Endothelial cell of umbilical vein (primary cell): Measurements from ENCODE around the gene ADGRG1. TPM values are rescaled to one million over a fixed set of nuclear protein-coding genes. Genes with fewer than 3 reads are reported as not detected.

Experiments
- BruUV-seq: library from RNA; stranded (reverse); fragments of 400-500 nt; replicated peaks from 2 replicates; lab custom pipeline; 2021; lab: Mats Ljungman, UMichigan
- CTCF ChIA-PET: fragments of 300-600, 350-600 bp; sonication (Branson Sonifier 250); formaldehyde crosslinking; loops from one replicate; lab custom pipeline; 2021; ENCODE audit warnings: antibody characterized with exemption, inconsistent platforms; lab: Charles Lee
- POLR2A ChIA-PET: fragments of 300-600, 350-600 bp; sonication (Branson Sonifier 250); formaldehyde crosslinking; loops from one replicate; lab custom pipeline; 2021; ENCODE audit warnings: antibody characterized with exemption, inconsistent platforms; lab: Charles Lee
- DNase-seq: peaks from one replicate; pipeline ENCODE4 v3.0.0-alpha.2; 2011; ENCODE audit warnings: low read depth, low spot score
- FAIRE-seq: peaks from 2 replicates; lab custom pipeline; 2011; peaks lifted over from hg19 to GRCh38; lab: Jason Lieb, UNC
- H2AFZ ChIP-seq: 2 replicates; pipeline ENCODE4 v1.6.0; 2012; ENCODE audit warnings: low read depth, low read length, control low read depth, inconsistent platforms
- H3K27ac ChIP-seq: 2 replicates; pipeline ENCODE4 v1.5.1; 2011; ENCODE audit warnings: low read depth, mild to moderate bottlenecking, control low read depth, low read length, moderate library complexity; ENCODE audit not compliant: insufficient read depth
- H3K27me3 ChIP-seq, 2 experiments: 2 replicates each; pipeline versions ENCODE4 v1.6.0 to v1.6.1; 2011; ENCODE audit warnings: low read length in 2 of 2, mixed read lengths in 1 of 2; ENCODE audit not compliant: control insufficient read depth in 2 of 2, insufficient read depth in 2 of 2
- H3K36me3 ChIP-seq, 2 experiments: 2 replicates in 1 of 2; 3 replicates in 1 of 2; pipeline ENCODE4 v1.5.1; 2011; ENCODE audit warnings: low read length in 2 of 2, mild to moderate bottlenecking in 1 of 2, moderate library complexity in 1 of 2; ENCODE audit not compliant: control insufficient read depth in 2 of 2, insufficient read depth in 2 of 2; ENCODE audit errors: extremely low read depth in 1 of 2
- H3K4me1 ChIP-seq: 3 replicates; pipeline ENCODE4 v1.5.1; 2011; ENCODE audit warnings: mild to moderate bottlenecking, low read length; ENCODE audit not compliant: control insufficient read depth, insufficient read depth; ENCODE audit errors: extremely low read depth
- H3K4me2 ChIP-seq: 2 replicates; pipeline ENCODE4 v1.6.1; 2011; ENCODE audit warnings: low read length, control low read depth, mixed read lengths; ENCODE audit not compliant: insufficient read depth
- H3K4me3 ChIP-seq, 3 experiments: fragments of 200-600 bp in 1 of 3; sonication (generic), shearing (Covaris generic) in 1 of 3; replicated peaks in 1 of 3; 2 replicates each; pipeline ENCODE4 v1.5.1; 2011 to 2016; ENCODE audit warnings: control low read depth in 3 of 3, low read length in 3 of 3, mild to moderate bottlenecking in 2 of 3, inconsistent platforms in 1 of 3, low read depth in 1 of 3, moderate library complexity in 1 of 3; ENCODE audit not compliant: insufficient read depth in 1 of 3
- H3K79me2 ChIP-seq: 2 replicates; pipeline ENCODE4 v1.6.0; 2012; ENCODE audit warnings: low read length, inconsistent platforms; ENCODE audit not compliant: control insufficient read depth, insufficient read depth
- H3K9ac ChIP-seq: replicated peaks from 2 replicates; pipeline ENCODE3; 2011; ENCODE audit warnings: low read length, control low read depth; ENCODE audit not compliant: insufficient read depth; ENCODE audit errors: extremely low read depth
- H3K9me1 ChIP-seq: replicated peaks from 3 replicates; pipeline ENCODE4 v1.6.0; 2011; ENCODE audit warnings: mild to moderate bottlenecking, low read length; ENCODE audit not compliant: control insufficient read depth, insufficient read depth; ENCODE audit errors: extremely low read depth
- H3K9me3 ChIP-seq: replicated peaks from 2 replicates; pipeline ENCODE4 v1.5.1; 2012; ENCODE audit warnings: low read length, inconsistent platforms; ENCODE audit not compliant: control insufficient read depth, insufficient read depth
- H4K20me1 ChIP-seq: replicated peaks from 2 replicates; pipeline ENCODE3; 2011; ENCODE audit warnings: mild to moderate bottlenecking, low read length; ENCODE audit not compliant: control insufficient read depth, insufficient read depth; ENCODE audit errors: extremely low read depth
- EZH2 ChIP-seq: IDR thresholded peaks from 2 replicates; pipeline ENCODE4 v1.6.1; 2012; ENCODE audit warnings: borderline replicate concordance, low read depth, mild to moderate bottlenecking, moderate library complexity, low read length, inconsistent platforms; ENCODE audit not compliant: severe bottlenecking
- FOS ChIP-seq: IDR thresholded peaks from 2 replicates; pipeline ENCODE4 v1.6.1; 2011; ENCODE audit warnings: mild to moderate bottlenecking, low read length, moderate library complexity, borderline replicate concordance; ENCODE audit not compliant: insufficient read depth
- JUN ChIP-seq: IDR thresholded peaks from 2 replicates; pipeline ENCODE4 v1.6.1; 2011; ENCODE audit warnings: borderline replicate concordance, low read depth; ENCODE audit not compliant: insufficient read length, insufficient read depth
- MYC ChIP-seq: IDR thresholded peaks from one replicate; pipeline ENCODE4 v1.6.1; 2011; ENCODE audit warnings: mild to moderate bottlenecking, low read depth, low read length
- POLR2AphosphoS5 ChIP-seq: IDR thresholded peaks from 2 replicates; pipeline ENCODE4 v1.6.1; 2012; ENCODE audit warnings: low read depth, mild to moderate bottlenecking, control low read depth, low read length, moderate library complexity; ENCODE audit not compliant: insufficient read depth
- dilution Hi-C: fragments of 300-500 bp; cut with MboI; formaldehyde crosslinking; loops from one replicate; pipeline ENCODE4 v1.15.0; 2019; ENCODE audit warnings: low sequenced_read_pairs; ENCODE audit not compliant: extremely low pct_ligation_motif_present
- intact Hi-C: fragments of 100-400 bp; cut with micrococcal nuclease; formaldehyde crosslinking; loops from one replicate; pipeline ENCODE4 v1.10.0; 2022
- polyA plus RNA-seq, 4 experiments: library from polyadenylated mRNA; depleted of rRNA in 3 of 4; stranded (reverse) in 3 of 4; unstranded in 1 of 4; fragments of >200 nt; gene quantifications; 2 replicates each; pipeline versions ENCODE4 v1.2.1 to v1.2.3, GENCODE V29; 2011 to 2012; ENCODE audit warnings: missing spikeins in 1 of 4
- total RNA-seq: library from RNA; stranded (reverse); gene quantifications from 2 replicates; pipeline ENCODE4 v1.2.3, GENCODE V29; 2021
- TF ChIP-seq, protein P1 (sequence below): IDR thresholded peaks from 2 replicates; pipeline ENCODE4 v1.6.1; 2011; ENCODE audit not compliant: insufficient read depth, insufficient read length

Gene ADGRG1
- total and polyA plus RNA-seq, 2 donors (not counting 3 experiments of a cell fraction or from before 2014, with no cell fraction given) = 45.6 to 92.5 TPM

DNA sequence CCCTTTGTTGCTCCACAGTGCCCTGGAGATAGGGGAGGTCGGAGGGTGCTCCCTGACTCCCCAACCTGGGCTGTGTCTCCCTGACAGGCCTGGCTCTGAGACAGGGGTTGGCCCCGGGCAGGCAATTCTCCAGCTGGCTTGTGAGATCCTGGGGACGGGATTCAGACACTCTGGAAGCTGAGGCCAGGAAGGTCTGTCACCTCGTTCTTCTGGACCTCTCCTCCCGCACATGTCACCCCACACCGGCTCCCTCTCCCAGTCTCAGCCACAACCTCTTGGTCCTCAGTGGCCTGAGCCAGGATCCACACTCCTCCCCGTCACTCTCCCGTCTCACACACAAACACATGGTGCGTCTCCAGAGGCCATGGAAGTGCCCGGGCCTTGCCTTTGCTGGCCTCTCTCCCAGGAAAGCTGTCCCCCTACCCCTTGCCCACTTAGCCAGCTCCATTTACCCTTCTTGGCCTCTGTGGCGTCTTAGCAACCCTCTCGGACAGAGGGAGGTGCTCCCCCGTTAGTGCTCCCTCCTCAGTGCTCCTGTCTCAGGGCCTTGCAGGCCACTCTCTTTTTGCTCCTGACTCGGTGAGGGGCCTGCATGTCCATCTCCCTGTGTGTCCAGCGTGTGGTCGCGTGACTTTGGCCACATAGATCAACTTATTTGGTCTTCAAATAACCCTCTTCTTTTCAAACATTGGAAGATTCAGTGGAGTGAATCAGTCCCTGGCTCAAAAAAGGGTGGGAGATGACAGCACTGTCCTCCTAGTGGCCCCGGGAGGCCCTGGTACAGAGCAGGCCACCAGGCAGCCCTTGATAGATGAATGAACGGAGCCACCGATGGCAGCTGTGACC lies 40.4 kb downstream of the ADGRG1 start:
- ChIA-PET POLR2A (no interaction called here), CTCF (interaction anchor here (1.9 kb wide), 1 partner anchor 78 kb away, joined by 9 read pairs; no protein-coding TSS in a partner anchor)
- Histone ChIP-seq H3K79me2 (no peaks in the 10 kb centered on the region), H3K27me3 (peaks cover 11 to 12% of the 10 kb centered on the region in 2 experiments), H3K27ac (no peak overlapping the region), H3K4me2 (no peak overlapping the region), H4K20me1 (no peaks in the 10 kb centered on the region), H2AFZ (no peak overlapping the region), H3K36me3 (no peaks in the 10 kb centered on the region), H3K4me1 (no peaks in the 10 kb centered on the region), H3K9me1 (no peaks in the 10 kb centered on the region), H3K9ac (no peak overlapping the region), H3K9me3 (no peaks in the 10 kb centered on the region), H3K4me3 (no peak overlapping the region)
- no peak for FAIRE-seq
- DNase-seq = no peak
- dilution Hi-C loops (no loop called here), intact Hi-C loops (no loop called here)
- no peak for TF ChIP-seq JUN
- no peak for TF ChIP-seq POLR2AphosphoS5
- TF ChIP-seq, protein P1, sequence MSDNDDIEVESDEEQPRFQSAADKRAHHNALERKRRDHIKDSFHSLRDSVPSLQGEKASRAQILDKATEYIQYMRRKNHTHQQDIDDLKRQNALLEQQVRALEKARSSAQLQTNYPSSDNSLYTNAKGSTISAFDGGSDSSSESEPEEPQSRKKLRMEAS = no peak
- BruUV-seq = no TSS peak

DNA sequence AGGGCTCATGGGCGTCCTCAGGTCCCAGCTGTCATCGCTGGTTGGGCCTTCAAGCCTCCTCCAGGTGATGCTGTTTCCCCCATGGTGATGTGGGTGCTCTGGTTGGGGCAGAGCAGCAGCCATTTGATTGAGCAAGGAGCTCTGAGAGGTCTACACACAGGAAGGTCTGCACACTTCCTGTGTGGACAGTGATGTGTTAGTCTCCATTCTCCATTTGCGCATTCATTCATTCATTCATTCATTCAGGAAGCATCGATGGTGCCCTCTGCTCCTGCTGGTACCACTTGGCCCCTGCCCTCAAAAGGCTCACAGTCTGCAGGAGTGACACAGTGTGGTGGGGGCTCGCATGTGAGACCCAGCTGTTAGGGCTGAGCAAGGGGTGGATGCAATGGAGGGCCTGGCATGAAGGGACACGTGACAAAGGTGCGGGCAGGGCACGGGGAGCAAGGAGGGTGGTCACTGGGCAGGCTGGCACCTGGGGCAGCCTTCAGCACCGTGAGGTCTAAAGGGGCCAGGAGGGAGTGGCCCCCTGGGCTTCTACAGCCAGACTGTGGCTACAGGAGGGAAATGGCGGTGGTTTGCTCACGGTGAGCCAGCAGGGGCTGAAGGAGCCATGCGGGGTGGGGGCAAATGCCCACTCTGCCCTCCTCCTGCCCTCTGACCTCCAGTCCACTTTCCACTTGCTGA lies 41.2 kb downstream of the ADGRG1 start:
- intact Hi-C loops = no loop called here
- no peaks in the 10 kb centered on the region for H3K9me1 ChIP-seq
- FAIRE-seq (no peak), DNase-seq (no peak)
- peaks cover 13 to 14% of the 10 kb centered on the region in 2 experiments for H3K27me3 ChIP-seq
- no peaks in the 10 kb centered on the region for H3K79me2 ChIP-seq
- H3K36me3 ChIP-seq = no peaks in the 10 kb centered on the region
- H3K9ac ChIP-seq = no peak overlapping the region
- H3K9me3 ChIP-seq = no peaks in the 10 kb centered on the region
- no peak overlapping the region for H2AFZ ChIP-seq
- no peaks in the 10 kb centered on the region for H3K4me1 ChIP-seq
- no peak overlapping the region for H3K4me2 ChIP-seq
- BruUV-seq = no TSS peak
- H3K27ac ChIP-seq = no peak overlapping the region
- dilution Hi-C loops = no loop called here
- no peak for TF ChIP-seq EZH2
- no peak for TF ChIP-seq MYC
- TF ChIP-seq, protein P1 = no peak
- no peak for TF ChIP-seq FOS
- CTCF ChIA-PET = no interaction called here
- POLR2A ChIA-PET = no interaction called here
- H3K4me3 ChIP-seq = no peak overlapping the region
- H4K20me1 ChIP-seq = no peaks in the 10 kb centered on the region
